K562 (cell line): ENCODE data around the gene ZNF219. TPM values are rescaled to one million over a fixed set of nuclear protein-coding genes. Genes with fewer than 3 reads are reported as not detected.

Experiments
- ATAC-seq: fragments of 200-7000 bp; cut with Tn5 transposase; 3 replicates; pipeline ENCODE4 v1.9.1; 2020; ENCODE audit warnings: moderate library complexity
- BruUV-seq: library from RNA; stranded (reverse); fragments of 400-500 nt; replicated peaks from 2 replicates; lab custom pipeline; 2021; lab: Mats Ljungman, UMichigan
- CTCF ChIA-PET: fragments of 300-600 bp; formaldehyde crosslinking; extraction: SDS; loops from one replicate; lab custom pipeline; 2021; ENCODE audit warnings: low intra/inter-chr PET ratio; lab: Yijun Ruan, JAX
- POLR2A ChIA-PET: fragments of 300-600, 350-650 bp; sonication (Branson Sonifier 250); formaldehyde crosslinking; extraction: SDS; loops from one replicate; lab custom pipeline; 2021; ENCODE audit warnings: antibody characterized with exemption, inconsistent platforms; lab: Yijun Ruan, JAX
- DNase-seq, 4 experiments: peaks; one replicate each; pipeline versions ENCODE4 v3.0.0 to v3.0.0-alpha.2; 2011 to 2018; ENCODE audit warnings: low spot score in 3 of 4, mixed read lengths in 3 of 4; ENCODE audit errors: extremely low read depth in 1 of 4
- FAIRE-seq: peaks from 2 replicates; lab custom pipeline; 2011; peaks lifted over from hg19 to GRCh38; lab: Jason Lieb, UNC
- H2AFZ ChIP-seq: 2 replicates; pipeline ENCODE4 v1.6.0; 2011; ENCODE audit warnings: low read depth, low read length, control low read depth, inconsistent platforms
- H3K27ac ChIP-seq: fragments of 200-600 bp; 3 replicates; pipeline ENCODE4 v1.8.0; 2011; ENCODE audit warnings: low read depth, mild to moderate bottlenecking, control low read depth, inconsistent platforms, low read length, moderate library complexity, mixed read lengths; ENCODE audit errors: extremely low read depth
- H3K27me3 ChIP-seq, 2 experiments: fragments of 300-600 bp in 1 of 2; 2 replicates in 1 of 2; 3 replicates in 1 of 2; pipeline versions ENCODE4 v1.6.0 to v1.8.0; 2011; ENCODE audit warnings: inconsistent platforms in 2 of 2, low read length in 2 of 2, mild to moderate bottlenecking in 1 of 2, mixed read lengths in 1 of 2, moderate library complexity in 1 of 2; ENCODE audit not compliant: control insufficient read depth in 2 of 2, insufficient read depth in 2 of 2
- H3K36me3 ChIP-seq: fragments of 300-600 bp; 3 replicates; pipeline ENCODE4 v1.8.0; 2011; ENCODE audit warnings: mild to moderate bottlenecking, low read length, inconsistent platforms; ENCODE audit not compliant: control insufficient read depth, insufficient read depth
- H3K4me1 ChIP-seq, 2 experiments: fragments of 200-600 bp in 1 of 2; replicated peaks in 1 of 2; 2 replicates in 1 of 2; 3 replicates in 1 of 2; pipeline versions ENCODE4 v1.5.1 to v1.8.0; 2011; ENCODE audit warnings: inconsistent platforms in 2 of 2, low read length in 2 of 2, mild to moderate bottlenecking in 1 of 2, mixed read lengths in 1 of 2, moderate library complexity in 1 of 2; ENCODE audit not compliant: control insufficient read depth in 2 of 2, insufficient read depth in 2 of 2
- H3K4me2 ChIP-seq: 2 replicates; pipeline ENCODE4 v1.6.1; 2011; ENCODE audit warnings: low read length, control low read depth, inconsistent platforms, mixed read lengths; ENCODE audit not compliant: insufficient read depth
- H3K4me3 ChIP-seq: fragments of 200-600 bp; sonication (generic), shearing (Covaris generic); 2 replicates; pipeline ENCODE4 v1.5.1; 2016; ENCODE audit warnings: control low read depth, inconsistent platforms
- H3K79me2 ChIP-seq: fragments of 200-600 bp; 3 replicates; pipeline ENCODE4 v1.8.0; 2011; ENCODE audit warnings: low read length, inconsistent platforms; ENCODE audit not compliant: control insufficient read depth, insufficient read depth
- H3K9ac ChIP-seq, 2 experiments: 2 replicates each; pipeline versions ENCODE4 v1.6.0 to v1.6.1; 2011; ENCODE audit warnings: low read depth in 2 of 2, low read length in 2 of 2, control low read depth in 1 of 2, inconsistent platforms in 1 of 2, mild to moderate bottlenecking in 1 of 2, mixed read lengths in 1 of 2; ENCODE audit not compliant: insufficient read depth in 1 of 2
- H3K9me1 ChIP-seq: one replicate; pipeline ENCODE4 v1.6.0; 2011; ENCODE audit warnings: inconsistent platforms, mild to moderate bottlenecking, low read length, moderate library complexity; ENCODE audit not compliant: control insufficient read depth, insufficient read depth
- H3K9me3 ChIP-seq: replicated peaks from 2 replicates; pipeline ENCODE4 v1.5.1; 2011; ENCODE audit warnings: low read depth, low read length, inconsistent platforms; ENCODE audit not compliant: control insufficient read depth, insufficient read depth
- H4K20me1 ChIP-seq: replicated peaks from 2 replicates; pipeline ENCODE4 v1.6.1; 2011; ENCODE audit warnings: low read length, inconsistent platforms, mixed read lengths; ENCODE audit not compliant: control insufficient read depth, insufficient read depth
- DIDO1 ChIP-seq: fragments of 450-650 bp; IDR thresholded peaks from 2 replicates; pipeline ENCODE4 v1.6.1; 2016; ENCODE audit warnings: low read depth, missing biosample characterization, missing genetic modification characterization
- GATAD2A ChIP-seq: fragments of 450-650 bp; IDR thresholded peaks from 2 replicates; pipeline ENCODE4 v1.6.1; 2017
- IFI16 ChIP-seq: fragments of 250-450 bp; sonication (Bioruptor Pico); IDR thresholded peaks from 2 replicates; pipeline ENCODE4 v2.1.2; 2022; ENCODE audit warnings: mild to moderate bottlenecking, inconsistent platforms
- KLF16 ChIP-seq: IDR thresholded peaks from 2 replicates; pipeline ENCODE4 v1.6.1; 2016; ENCODE audit warnings: antibody characterized with exemption
- MEF2D ChIP-seq: conservative IDR thresholded peaks from 2 replicates; pipeline ENCODE4 v1.6.1; 2016; ENCODE audit warnings: low read depth, missing genetic modification characterization, missing compliant biosample characterization
- NFXL1 ChIP-seq: fragments of 450-650 bp; formaldehyde crosslinking; IDR thresholded peaks from 2 replicates; pipeline ENCODE4 v1.4.0; 2021; ENCODE audit warnings: mild to moderate bottlenecking
- POLR3A ChIP-seq: IDR thresholded peaks from 2 replicates; pipeline ENCODE4 v1.6.1; 2011; ENCODE audit warnings: borderline replicate concordance, mild to moderate bottlenecking, moderate library complexity; ENCODE audit not compliant: insufficient read length, insufficient read depth; ENCODE audit errors: extremely low read depth
- PTBP1 ChIP-seq: fragments of 200-400 bp; formaldehyde crosslinking; IDR thresholded peaks from 2 replicates; pipeline ENCODE4 v1.6.1; 2017; ENCODE audit warnings: low read depth, low read length
- STAT5B ChIP-seq: fragments of 250-450 bp; sonication (Bioruptor Pico); IDR thresholded peaks from 2 replicates; pipeline ENCODE4 v1.8.0; 2021; ENCODE audit warnings: mild to moderate bottlenecking, inconsistent platforms
- ZBTB1 ChIP-seq: sonication (generic); formaldehyde crosslinking; IDR thresholded peaks from 2 replicates; pipeline ENCODE4 v1.8.1; 2023; ENCODE audit warnings: missing genetic modification reagents, low read depth, mild to moderate bottlenecking, borderline replicate concordance
- WGBS: fragments of 100-300 bp; shearing (Covaris generic); methylation state at CpG from one replicate; pipeline ENCODE4 v1.1.6; 2016; ENCODE audit warnings: low coverage, mixed read lengths; ENCODE audit not compliant: insufficient coverage; ENCODE audit errors: missing lambda C conversion rate; 5-methylcytosine and 5-hydroxymethylcytosine counted together
- in situ Hi-C: fragments of 300-500 bp; cut with MboI; formaldehyde crosslinking; loops from 4 replicates; pipeline ENCODE4 v1.15.0; 2018; ENCODE audit warnings: inconsistent platforms, mixed read lengths
- intact Hi-C: fragments of 100-400 bp; cut with micrococcal nuclease; formaldehyde crosslinking; loops from 2 replicates; pipeline ENCODE4 v1.14.2; 2022
- polyA plus RNA-seq, 8 experiments: library from polyadenylated mRNA; depleted of rRNA in 4 of 8; stranded (reverse) in 5 of 8; unstranded in 3 of 8; fragments of >200 nt; fragmentation: Nextera tagmentation in 2 of 8; fragmentation: Illumina TruSeq in 1 of 8; extraction: Ambion mirVana in 2 of 8; extraction: Trizol in 1 of 8; gene quantifications; 2 replicates each; pipeline versions ENCODE4 v1.2.1 to v1.2.3, GENCODE V29; 2011 to 2014; ENCODE audit warnings: inconsistent platforms in 1 of 8, missing spikeins in 1 of 8
- total RNA-seq, 7 experiments: library from RNA; depleted of rRNA in 6 of 7; stranded (reverse); fragments of >200 nt in 6 of 7; fragmentation: Illumina TruSeq in 2 of 7; extraction: Trizol in 2 of 7; gene quantifications; 2 replicates each; pipeline versions ENCODE4 v1.2.1 to v1.2.3, GENCODE V29; 2011 to 2021; ENCODE audit warnings: low replicate concordance in 1 of 7
- TF ChIP-seq, protein P1 (sequence below): fragments of 450-650 bp; IDR thresholded peaks from 2 replicates; pipeline ENCODE4 v1.6.1; 2016; ENCODE audit warnings: low read depth, mild to moderate bottlenecking, moderate library complexity
- TF ChIP-seq, protein P2 (sequence below): fragments of 250-450 bp; sonication (Bioruptor Pico); IDR thresholded peaks from 2 replicates; pipeline ENCODE4 v1.6.1; 2021; ENCODE audit warnings: mild to moderate bottlenecking
- TF ChIP-seq, protein P3 (sequence below): sonication (generic); formaldehyde crosslinking; IDR thresholded peaks from 2 replicates; pipeline ENCODE4 v1.8.1; 2023; ENCODE audit warnings: mild to moderate bottlenecking, missing genetic modification reagents
- TF ChIP-seq, protein P4 (sequence below): sonication (generic); formaldehyde crosslinking; IDR thresholded peaks from 2 replicates; pipeline ENCODE4 v1.8.0; 2022; ENCODE audit warnings: mild to moderate bottlenecking, missing genetic modification reagents, borderline replicate concordance
- TF ChIP-seq, protein P5 (sequence below): fragments of 250-450 bp; sonication (Bioruptor Pico); IDR thresholded peaks from 2 replicates; pipeline ENCODE4 v1.5.0; 2020; ENCODE audit warnings: mild to moderate bottlenecking, borderline replicate concordance
- TF ChIP-seq, protein P6 (sequence below): sonication (generic); formaldehyde crosslinking; IDR thresholded peaks from 2 replicates; pipeline ENCODE4 v1.9.0; 2022; ENCODE audit warnings: mild to moderate bottlenecking, missing genetic modification reagents

Gene ZNF219
- total and polyA plus RNA-seq, 9 of the 15 experiments (the other 6 are each of a cell fraction or from before 2014, with no cell fraction given) = 0.29 to 10.6 (median 2.8) TPM

DNA sequence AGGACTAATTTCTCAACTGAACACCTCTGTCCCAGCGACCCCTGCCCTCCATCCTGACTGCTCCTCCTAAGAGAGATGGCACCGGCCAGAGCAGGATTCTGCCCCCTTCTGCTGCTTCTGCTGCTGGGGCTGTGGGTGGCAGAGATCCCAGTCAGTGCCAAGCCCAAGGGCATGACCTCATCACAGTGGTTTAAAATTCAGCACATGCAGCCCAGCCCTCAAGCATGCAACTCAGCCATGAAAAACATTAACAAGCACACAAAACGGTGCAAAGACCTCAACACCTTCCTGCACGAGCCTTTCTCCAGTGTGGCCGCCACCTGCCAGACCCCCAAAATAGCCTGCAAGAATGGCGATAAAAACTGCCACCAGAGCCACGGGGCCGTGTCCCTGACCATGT, 55.5 kb downstream of the ZNF219 start:
- BruUV-seq = no TSS peak
- POLR2A ChIA-PET = interaction anchor here (0.7 kb wide), 1 partner anchor 28 kb away, joined by 3 read pairs; no protein-coding TSS in a partner anchor
- DNase-seq (no peak), FAIRE-seq (no peak), ATAC-seq (no peak)
- H3K4me3 ChIP-seq = no peak overlapping the region
- H4K20me1 ChIP-seq = no peaks in the 10 kb centered on the region
- intact Hi-C loops (loop anchor here (5.0 kb wide), 1 partner anchor 186 kb away; no protein-coding TSS in a partner anchor), in situ Hi-C loops (no loop called here)
- H3K4me1 ChIP-seq = peaks cover 5 to 25% of the 10 kb centered on the region in 2 experiments; a peak in 4 of 5 replicates
- no peak overlapping the region for H3K27ac ChIP-seq
- H3K9me1 ChIP-seq = no peaks in the 10 kb centered on the region
- no peaks in the 10 kb centered on the region for H3K79me2 ChIP-seq
- H3K27me3 ChIP-seq = no peaks in the 10 kb centered on the region
- no peak overlapping the region for H3K4me2 ChIP-seq
- no peaks in the 10 kb centered on the region for H3K36me3 ChIP-seq
- H2AFZ ChIP-seq = no peak overlapping the region
- H3K9ac ChIP-seq = no peak overlapping the region
- TF ChIP-seq, protein P1, sequence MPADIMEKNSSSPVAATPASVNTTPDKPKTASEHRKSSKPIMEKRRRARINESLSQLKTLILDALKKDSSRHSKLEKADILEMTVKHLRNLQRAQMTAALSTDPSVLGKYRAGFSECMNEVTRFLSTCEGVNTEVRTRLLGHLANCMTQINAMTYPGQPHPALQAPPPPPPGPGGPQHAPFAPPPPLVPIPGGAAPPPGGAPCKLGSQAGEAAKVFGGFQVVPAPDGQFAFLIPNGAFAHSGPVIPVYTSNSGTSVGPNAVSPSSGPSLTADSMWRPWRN = no peak
- no peak for TF ChIP-seq POLR3A
- TF ChIP-seq, protein P2, sequence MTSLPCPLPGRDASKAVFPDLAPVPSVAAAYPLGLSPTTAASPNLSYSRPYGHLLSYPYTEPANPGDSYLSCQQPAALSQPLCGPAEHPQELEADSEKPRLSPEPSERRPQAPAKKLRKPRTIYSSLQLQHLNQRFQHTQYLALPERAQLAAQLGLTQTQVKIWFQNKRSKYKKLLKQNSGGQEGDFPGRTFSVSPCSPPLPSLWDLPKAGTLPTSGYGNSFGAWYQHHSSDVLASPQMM (CRISPR knock-in tag) = no peak
- TF ChIP-seq DIDO1 (tag) = no peak
- TF ChIP-seq, protein P3, sequence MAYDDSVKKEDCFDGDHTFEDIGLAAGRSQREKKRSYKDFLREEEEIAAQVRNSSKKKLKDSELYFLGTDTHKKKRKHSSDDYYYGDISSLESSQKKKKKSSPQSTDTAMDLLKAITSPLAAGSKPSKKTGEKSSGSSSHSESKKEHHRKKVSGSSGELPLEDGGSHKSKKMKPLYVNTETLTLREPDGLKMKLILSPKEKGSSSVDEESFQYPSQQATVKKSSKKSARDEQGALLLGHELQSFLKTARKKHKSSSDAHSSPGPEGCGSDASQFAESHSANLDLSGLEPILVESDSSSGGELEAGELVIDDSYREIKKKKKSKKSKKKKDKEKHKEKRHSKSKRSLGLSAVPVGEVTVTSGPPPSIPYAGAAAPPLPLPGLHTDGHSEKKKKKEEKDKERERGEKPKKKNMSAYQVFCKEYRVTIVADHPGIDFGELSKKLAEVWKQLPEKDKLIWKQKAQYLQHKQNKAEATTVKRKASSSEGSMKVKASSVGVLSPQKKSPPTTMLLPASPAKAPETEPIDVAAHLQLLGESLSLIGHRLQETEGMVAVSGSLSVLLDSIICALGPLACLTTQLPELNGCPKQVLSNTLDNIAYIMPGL (CRISPR knock-in tag) = no peak
- TF ChIP-seq, protein P4, sequence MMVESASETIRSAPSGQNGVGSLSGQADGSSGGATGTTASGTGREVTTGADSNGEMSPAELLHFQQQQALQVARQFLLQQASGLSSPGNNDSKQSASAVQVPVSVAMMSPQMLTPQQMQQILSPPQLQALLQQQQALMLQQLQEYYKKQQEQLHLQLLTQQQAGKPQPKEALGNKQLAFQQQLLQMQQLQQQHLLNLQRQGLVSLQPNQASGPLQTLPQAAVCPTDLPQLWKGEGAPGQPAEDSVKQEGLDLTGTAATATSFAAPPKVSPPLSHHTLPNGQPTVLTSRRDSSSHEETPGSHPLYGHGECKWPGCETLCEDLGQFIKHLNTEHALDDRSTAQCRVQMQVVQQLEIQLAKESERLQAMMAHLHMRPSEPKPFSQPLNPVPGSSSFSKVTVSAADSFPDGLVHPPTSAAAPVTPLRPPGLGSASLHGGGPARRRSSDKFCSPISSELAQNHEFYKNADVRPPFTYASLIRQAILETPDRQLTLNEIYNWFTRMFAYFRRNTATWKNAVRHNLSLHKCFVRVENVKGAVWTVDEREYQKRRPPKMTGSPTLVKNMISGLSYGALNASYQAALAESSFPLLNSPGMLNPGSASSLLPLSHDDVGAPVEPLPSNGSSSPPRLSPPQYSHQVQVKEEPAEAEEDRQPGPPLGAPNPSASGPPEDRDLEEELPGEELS (CRISPR knock-in tag) = no peak
- no peak for TF ChIP-seq PTBP1
- TF ChIP-seq KLF16 = no peak
- TF ChIP-seq, protein P5, sequence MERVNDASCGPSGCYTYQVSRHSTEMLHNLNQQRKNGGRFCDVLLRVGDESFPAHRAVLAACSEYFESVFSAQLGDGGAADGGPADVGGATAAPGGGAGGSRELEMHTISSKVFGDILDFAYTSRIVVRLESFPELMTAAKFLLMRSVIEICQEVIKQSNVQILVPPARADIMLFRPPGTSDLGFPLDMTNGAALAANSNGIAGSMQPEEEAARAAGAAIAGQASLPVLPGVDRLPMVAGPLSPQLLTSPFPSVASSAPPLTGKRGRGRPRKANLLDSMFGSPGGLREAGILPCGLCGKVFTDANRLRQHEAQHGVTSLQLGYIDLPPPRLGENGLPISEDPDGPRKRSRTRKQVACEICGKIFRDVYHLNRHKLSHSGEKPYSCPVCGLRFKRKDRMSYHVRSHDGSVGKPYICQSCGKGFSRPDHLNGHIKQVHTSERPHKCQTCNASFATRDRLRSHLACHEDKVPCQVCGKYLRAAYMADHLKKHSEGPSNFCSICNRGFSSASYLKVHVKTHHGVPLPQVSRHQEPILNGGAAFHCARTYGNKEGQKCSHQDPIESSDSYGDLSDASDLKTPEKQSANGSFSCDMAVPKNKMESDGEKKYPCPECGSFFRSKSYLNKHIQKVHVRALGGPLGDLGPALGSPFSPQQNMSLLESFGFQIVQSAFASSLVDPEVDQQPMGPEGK (CRISPR knock-in tag) = no peak
- TF ChIP-seq IFI16 (CRISPR knock-in tag) = no peak
- TF ChIP-seq NFXL1 (CRISPR knock-in tag) = no peak
- no peak for TF ChIP-seq GATAD2A
- TF ChIP-seq STAT5B (CRISPR knock-in tag) = no peak
- no peak for TF ChIP-seq MEF2D (tag)
- no peak for TF ChIP-seq ZBTB1
- TF ChIP-seq, protein P6, sequence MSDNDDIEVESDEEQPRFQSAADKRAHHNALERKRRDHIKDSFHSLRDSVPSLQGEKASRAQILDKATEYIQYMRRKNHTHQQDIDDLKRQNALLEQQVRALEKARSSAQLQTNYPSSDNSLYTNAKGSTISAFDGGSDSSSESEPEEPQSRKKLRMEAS (CRISPR knock-in tag) = no peak
- WGBS = 48% methylated on average over 8 of the region's 8 CpGs
- CTCF ChIA-PET = no interaction called here
- no peaks in the 10 kb centered on the region for H3K9me3 ChIP-seq
